Glomerular endothelial cell (primary cell): ENCODE results near the gene EXOC6B. TPM values are rescaled to one million over a fixed set of nuclear protein-coding genes. Genes with fewer than 3 reads are reported as not detected.

Experiments
- DNase-seq: peaks from one replicate; pipeline ENCODE4 v3.0.0-alpha.2; 2011; ENCODE audit warnings: low read depth, low spot score; ENCODE audit errors: extremely low read depth
- total RNA-seq: library from RNA; depleted of rRNA; stranded (reverse); fragments of >200 nt; gene quantifications from 2 replicates; pipeline ENCODE4 v1.2.3, GENCODE V29; 2015

EXOC6B gene
- total RNA-seq, 1 donor from 2014 or later: 35.1 TPM

GRCh38 chr2:72153924-72154323, 671.9 kb downstream of the EXOC6B start:
- DNase-seq: no peak

DNA sequence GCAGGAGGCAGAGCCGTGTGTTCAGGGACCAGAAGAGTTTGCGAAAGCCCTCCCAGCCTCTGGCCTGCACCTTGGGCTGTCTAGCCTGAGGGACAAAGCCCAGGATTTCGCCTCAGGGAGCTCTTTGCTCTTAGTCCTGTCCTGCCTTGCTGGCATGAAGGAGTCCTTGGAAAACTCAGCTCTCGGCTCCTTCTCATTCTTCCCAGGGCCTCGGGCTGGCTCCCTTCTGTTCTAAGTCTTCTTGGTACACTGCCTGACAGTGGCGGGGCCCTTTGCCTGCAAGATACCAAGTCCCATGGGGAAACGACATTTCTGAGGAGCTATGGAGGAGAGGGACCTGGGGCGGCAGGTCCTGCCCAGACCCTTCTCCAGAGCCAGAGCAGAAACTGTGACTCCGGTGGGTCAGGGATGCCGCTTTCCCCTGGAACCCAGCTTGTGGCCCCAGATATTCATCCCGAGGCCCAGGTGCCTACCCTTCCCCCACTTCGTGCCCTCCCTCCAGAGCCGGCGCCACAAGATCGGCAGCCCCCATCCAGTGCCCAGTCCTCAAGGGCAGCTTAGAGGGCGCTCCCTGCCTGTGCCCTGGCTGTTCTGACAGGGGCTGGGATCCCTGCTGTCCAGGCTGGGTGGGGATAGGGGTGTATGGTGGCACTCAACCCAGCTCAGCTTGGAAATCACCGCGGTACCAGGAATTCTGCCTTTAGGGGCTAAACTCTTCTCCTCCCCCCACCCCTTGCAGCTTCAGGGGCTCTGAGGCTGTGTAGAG, 672.6 kb downstream of the EXOC6B start:
- DNase-seq: no peak

DNA sequence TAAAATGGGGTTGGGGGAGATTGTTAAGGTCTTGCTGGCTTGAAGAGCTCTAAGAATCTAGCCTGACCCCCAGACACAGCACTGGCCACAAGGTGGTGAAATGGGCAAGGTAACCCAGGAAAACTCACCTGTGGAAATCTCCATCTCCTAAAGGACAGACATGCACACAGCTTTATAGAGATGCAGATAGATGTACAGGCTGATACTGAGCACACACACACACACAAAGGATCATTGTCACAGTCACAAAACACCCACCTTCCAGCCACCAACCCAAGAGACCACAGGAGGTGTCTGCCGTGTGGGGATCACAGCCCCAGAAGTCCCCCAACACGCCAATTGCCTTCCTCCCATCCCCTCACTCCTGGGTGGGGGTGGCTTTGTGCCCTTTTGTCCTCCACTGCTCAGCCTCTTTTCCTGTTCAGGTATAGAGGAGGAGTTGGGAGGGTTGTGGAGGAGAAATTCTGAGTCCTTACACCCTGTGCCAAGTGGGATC, 674.9 kb downstream of the EXOC6B start:
- no peak for DNase-seq

DNA sequence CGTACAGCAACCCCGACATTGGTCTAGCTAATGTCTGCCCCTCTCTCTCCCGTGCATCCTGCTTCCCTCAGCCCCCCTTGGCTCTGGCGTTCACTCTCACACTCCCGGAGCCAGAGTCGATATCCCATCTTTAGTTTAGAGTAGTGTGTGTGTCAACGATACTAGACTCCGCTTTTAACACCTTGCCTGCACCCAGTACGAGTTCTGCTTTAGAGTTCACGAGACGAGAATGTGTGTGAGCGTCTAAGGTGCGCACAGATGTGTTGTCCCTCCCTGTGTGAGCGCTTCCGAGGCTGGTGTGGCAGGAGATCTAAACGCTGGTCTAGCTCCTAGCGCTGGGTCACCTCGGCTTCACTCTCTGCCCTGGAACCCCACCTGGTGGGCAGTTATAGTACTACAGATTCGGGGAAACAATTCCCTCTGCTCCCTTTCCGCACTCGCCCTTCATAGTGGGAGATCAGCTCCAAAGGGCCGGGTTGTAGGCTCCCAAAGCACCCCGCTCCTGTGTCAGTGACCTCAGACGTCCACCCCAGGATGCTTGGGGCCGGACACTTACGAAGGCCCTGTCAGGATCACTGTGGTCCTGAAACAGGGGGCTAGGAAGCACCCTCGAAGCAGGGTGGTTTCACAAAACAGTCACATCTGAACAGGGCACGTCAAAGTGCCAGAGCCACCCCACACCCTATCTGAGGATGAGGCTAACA, 675.5 kb downstream of the EXOC6B start:
- peak; percentile 54 for DNase-seq

DNA sequence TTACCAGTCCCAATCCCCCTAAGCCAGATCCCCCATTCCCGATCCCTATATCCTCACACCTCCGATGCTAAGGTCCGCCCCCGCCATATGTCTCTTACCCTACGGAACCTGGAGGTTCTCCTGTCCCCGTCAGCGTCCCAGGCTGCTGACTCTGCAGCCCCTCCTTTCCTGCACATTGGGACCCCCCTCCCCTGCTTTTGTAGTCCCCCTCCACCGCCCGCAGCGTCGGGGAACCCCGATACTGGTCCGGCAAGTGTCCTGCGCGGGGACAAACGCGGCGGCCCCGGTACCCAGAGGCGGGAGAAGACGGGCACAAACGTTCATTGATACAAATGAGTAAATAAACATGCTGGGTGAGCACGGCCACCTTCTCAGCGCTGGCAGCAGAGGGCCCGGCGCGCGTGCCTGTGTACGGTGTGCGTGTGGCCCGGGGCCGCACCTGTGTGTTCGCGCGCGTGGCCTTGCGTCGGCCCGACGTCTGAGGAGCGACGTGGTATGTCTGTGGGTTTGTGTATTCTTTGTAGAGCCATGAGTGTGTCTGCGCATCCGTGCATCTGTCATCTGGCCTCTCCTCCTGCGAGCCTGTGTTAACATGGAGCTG, 676.2 kb downstream of the EXOC6B start:
- no peak for DNase-seq

DNA sequence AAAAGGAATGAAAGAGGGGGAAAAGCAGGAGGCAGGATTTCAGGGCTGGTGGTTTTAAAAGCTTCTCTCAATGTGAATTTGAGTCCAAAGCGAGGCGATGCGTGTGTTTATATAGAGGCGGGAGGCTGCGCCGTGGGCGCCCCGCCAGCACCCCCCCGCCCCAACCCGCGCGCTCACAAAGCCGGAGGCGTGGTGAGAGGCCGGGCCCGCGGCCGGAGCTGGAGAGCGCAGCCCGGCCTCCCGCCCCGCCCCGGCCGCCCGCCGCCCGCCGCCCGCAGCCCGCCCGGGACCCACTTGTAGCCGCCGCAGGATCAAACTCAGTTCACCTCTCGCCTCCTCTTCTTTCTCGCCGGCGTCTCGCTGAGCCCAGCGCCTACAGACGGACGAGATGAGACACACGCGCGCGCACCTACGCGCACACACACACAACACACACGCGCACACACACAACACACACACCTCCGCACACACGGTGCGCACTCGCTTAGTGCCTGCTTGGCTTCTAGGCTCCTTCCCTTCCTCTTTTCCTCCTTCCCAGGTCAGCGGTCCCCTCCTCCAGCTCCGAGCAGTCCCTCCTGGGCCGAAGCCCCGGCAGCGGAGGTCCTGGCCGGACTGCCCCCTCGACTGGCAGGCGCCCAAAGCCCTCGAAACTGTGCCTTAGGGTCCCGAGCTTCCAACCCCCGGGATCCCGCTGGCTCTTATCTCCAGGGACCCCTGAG, 676.8 kb downstream of the EXOC6B start:
- DNase-seq: no peak

DNA sequence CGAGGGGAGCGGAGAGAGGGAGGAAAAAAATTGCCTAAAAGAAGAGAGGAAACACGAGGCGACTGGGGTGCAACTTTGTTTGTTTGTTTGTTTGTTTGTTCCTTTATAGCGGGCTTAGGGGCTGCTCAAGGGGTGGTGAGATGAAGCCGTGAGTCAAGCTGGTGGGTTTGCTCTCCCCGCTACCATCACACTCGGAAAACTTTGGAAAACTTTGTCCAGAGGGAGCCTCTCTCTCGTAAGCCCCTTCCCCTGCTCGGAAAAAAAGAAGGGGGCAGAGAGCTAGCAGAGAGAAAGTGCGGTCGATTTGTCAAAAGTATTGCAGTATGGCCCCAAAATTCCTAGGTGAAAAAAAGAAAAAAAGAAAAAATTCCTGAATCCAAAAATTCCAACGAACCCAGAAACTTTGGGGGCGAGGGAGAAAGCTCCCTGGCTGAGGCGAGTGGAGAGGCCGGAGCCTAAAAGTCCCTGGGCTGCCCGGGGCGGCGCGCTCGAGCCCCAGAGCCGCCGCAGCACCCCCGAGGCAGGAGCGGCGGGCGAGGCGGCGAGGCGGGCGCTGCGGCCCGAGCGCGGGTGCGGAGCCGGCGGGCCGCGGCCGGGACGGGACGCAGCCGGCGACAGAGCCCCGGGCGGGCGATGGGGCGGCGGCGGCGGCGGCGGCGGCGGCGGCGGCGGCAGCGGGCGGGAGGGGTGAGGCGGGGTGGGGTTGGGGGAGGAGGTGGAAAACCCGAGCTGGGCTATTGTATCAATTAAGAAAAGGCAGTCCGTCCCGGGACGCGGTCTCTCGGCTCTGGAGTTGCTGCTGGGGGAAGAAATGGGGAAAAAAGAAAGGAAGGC, 677.6 kb downstream of the EXOC6B start:
- no peak for DNase-seq

DNA sequence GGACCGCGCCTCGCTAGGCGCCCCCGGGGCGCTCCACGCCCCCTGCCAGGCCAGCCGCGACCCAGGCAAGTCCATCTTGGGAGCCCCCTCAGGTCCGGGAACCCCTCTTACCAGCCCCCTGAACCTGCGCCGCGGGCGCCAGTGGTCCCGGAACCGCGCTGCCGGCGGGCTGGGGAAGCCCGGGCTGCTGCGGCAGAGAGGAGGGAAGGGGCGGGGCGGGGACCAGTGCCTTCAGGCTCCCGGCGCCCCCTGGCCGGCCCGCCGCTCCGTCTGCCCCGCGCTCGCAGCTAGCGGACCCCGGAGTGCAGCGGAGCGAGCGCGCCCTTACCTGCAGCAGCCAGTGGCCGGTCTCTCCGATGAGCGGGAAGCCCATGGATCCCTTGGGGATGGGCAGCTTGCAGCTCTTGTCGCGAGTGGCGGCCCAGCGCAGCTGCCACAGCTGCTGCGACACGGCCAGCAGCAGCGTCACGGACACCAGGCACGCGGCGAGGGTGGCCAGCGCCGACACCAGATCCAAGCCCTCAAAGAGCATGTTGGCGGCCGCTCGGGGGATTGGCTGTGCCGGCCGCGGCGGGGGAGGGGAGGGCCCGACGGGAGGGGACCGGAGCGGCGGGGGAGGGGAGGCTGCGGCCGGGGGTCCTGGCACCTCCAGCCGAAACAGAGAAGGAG, 678.4 kb downstream of the EXOC6B start, which contains the start of gene CYP26B1:
TSS of gene CYP26B1 (minus strand) at position 560 of the 669 bp plus-strand sequence. CDS start at position 532, 28 bp downstream.
- DNase-seq: no peak

GRCh38 chr2:72146347-72147302, 679.2 kb downstream of the EXOC6B start:
- no peak for DNase-seq

- no peak for DNase-seq
These were observed 680.0 kb downstream of the EXOC6B start for GRCh38 chr2:72145658-72146329.

- no peak for DNase-seq
These were observed 680.6 kb downstream of the EXOC6B start for GRCh38 chr2:72145289-72145657.

- no peak for DNase-seq
These were observed 681.1 kb downstream of the EXOC6B start for GRCh38 chr2:72144632-72145288.

DNA sequence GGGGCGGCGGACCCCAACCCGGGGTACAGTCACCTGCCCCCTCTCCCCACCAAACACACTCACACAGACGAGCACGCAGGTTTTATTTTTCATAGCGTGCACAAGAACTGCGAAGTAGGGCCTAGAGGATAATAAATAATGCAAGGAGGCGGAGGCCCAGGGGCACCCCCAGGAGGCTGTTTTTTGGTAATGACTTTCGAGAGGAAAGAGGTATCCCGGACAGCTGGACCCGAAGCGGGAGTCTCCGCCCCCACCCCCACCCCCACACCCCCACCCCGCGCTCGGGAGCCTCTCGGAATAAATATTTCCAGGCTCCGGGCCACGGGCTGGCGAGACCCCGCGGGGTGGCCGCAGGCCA, 681.6 kb downstream of the EXOC6B start:
- DNase-seq: no peak

DNA sequence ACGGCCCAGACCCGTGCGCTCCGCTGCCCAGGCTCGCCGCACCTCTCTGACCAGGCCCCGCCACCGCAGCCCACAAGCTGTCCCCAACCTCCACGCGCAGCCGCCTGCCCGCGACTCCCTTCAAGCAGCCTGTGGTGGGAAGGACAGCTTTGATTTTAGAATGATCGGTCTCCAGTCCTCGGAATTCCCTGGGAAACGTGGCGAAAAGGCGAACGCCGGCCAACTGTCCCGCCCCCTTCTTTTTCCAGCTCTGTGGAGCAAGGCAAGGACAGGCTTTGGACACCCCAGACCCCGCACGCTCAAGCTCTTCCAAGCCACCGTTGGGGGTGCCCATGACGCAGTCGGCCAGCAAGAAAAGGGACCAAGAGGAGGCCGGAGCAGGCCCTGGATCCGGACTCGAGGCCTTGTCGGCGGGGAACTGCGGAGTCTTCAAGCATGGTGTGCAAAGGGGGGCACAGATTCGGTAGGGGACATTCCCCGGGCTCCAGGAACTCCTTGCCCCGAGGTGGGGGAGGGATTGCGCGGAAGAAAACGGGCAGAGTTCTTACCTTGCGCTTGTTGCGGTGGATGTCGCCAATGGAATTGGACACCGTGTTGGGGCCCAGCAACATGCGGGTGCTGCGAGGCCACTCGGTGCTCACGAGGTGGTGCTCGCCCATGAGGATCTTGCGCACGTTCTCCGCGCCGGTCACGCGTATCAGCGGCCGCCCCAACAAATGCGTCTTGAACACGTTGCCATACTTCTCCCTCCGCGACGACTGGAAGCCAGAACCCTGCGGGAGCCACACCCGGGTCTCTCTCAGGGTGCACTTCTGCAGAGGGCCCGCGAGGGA, 682.2 kb downstream of the EXOC6B start:
- DNase-seq: no peak

- DNase-seq: no peak
These were observed 683.0 kb downstream of the EXOC6B start for GRCh38 chr2:72142570-72143440.
